Left ventricle myocardium inferior (tissue), 1 donor: ENCODE results near the gene SERPINB8. TPM values are rescaled to one million over a fixed set of nuclear protein-coding genes. Genes with fewer than 3 reads are reported as not detected.

Source experiments
- DNase-seq: peaks from one replicate; pipeline ENCODE4 v3.0.0-alpha.2; 2020
- H3K27ac ChIP-seq: fragments of 200-600 bp; replicated peaks from 2 replicates; pipeline ENCODE4 v1.8.0; 2021
- H3K27me3 ChIP-seq: fragments of 200-600 bp; 2 replicates; pipeline ENCODE4 v1.8.0; 2021; ENCODE audit warnings: low read depth
- H3K36me3 ChIP-seq: fragments of 200-600 bp; 2 replicates; pipeline ENCODE4 v1.8.0; 2021
- H3K4me1 ChIP-seq: fragments of 200-600 bp; 2 replicates; pipeline ENCODE4 v1.8.0; 2021
- H3K4me3 ChIP-seq: fragments of 200-600 bp; 2 replicates; pipeline ENCODE4 v1.8.0; 2021; ENCODE audit warnings: mild to moderate bottlenecking, moderate library complexity
- H3K9me3 ChIP-seq: fragments of 200-600 bp; replicated peaks from 2 replicates; pipeline ENCODE4 v1.8.0; 2021
- CTCF ChIP-seq: fragments of 200-600 bp; IDR thresholded peaks from 2 replicates; pipeline ENCODE4 v1.8.0; 2021; ENCODE audit warnings: antibody characterized with exemption, mild to moderate bottlenecking, borderline replicate concordance
- intact Hi-C: fragments of 100-400 bp; cut with micrococcal nuclease; formaldehyde crosslinking; loops from one replicate; pipeline ENCODE4 v1.11.0; 2022
- total RNA-seq: library from RNA; stranded (reverse); fragmentation: NEBNext Ultra II Directional; extraction: Animal tissue kit (Norgen Biotek cat#: 25700); gene quantifications from one replicate; pipeline ENCODE4 v1.2.1, GENCODE V29; 2021
- donor health status: DM: no; HTN: yes; CAD: no; lungs with severe emphysema.

SERPINB8 gene
- total RNA-seq, 1 donor from 2014 or later = 2.3 TPM

DNA sequence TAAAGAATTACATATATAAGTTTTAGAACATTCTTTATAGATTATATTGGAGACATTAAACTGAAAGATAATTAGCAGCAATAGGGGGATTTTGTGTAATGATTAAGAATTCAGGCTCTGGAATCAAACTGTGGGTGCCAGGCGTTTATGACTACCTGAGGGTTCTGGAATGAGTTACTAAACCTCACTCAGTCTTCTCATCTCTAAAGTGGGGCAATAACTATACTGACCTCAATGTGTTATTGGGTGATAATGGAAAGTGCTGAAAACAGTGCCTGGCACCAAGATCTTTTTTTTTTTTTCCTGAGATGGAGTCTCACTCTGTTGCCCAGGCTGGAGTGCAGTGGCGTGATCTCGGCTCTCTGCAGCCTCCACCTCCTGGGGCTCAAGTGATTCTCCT lies 7.2 kb downstream of the SERPINB8 start:
- no peak for DNase-seq
- intact Hi-C loops = no loop called here
- no peak overlapping the region for H3K4me3 ChIP-seq

GRCh38 chr18:63979409-63979920 lies 9.6 kb downstream of the SERPINB8 start:
- intact Hi-C loops = no loop called here
- peaks cover 8% of the 10 kb centered on the region for H3K4me1 ChIP-seq

More for the DNA sequence above, 7.2 kb downstream of the SERPINB8 start:
- Histone ChIP-seq H3K4me1 (peaks cover 8% of the 10 kb centered on the region), H3K9me3 (no peaks in the 10 kb centered on the region), H3K27ac (no peak overlapping the region), H3K27me3 (no peaks in the 10 kb centered on the region), H3K36me3 (peaks cover 5% of the 10 kb centered on the region)
- TF ChIP-seq CTCF = no peak

GRCh38 chr18:63980027-63980426 lies 10.1 kb downstream of the SERPINB8 start:
- peak overlapping the region; percentile 18 for H3K4me3 ChIP-seq
- H3K36me3 ChIP-seq = peaks cover 13% of the 10 kb centered on the region
- intact Hi-C loops = no loop called here
- H3K27me3 ChIP-seq = no peaks in the 10 kb centered on the region
- no peak for DNase-seq
- no peak for TF ChIP-seq CTCF
- H3K9me3 ChIP-seq = no peaks in the 10 kb centered on the region
- H3K27ac ChIP-seq = peak overlapping the region; percentile 2
- peaks cover 8% of the 10 kb centered on the region for H3K4me1 ChIP-seq

More at GRCh38 chr18:63979409-63979920, 9.6 kb downstream of the SERPINB8 start:
- no peaks in the 10 kb centered on the region for H3K9me3 ChIP-seq
- peak overlapping the region; percentile 2 for H3K27ac ChIP-seq
- peak; percentile 88 for TF ChIP-seq CTCF
- H3K4me3 ChIP-seq = peak overlapping the region; percentile 18
- peaks cover 9% of the 10 kb centered on the region for H3K36me3 ChIP-seq
- no peaks in the 10 kb centered on the region for H3K27me3 ChIP-seq
- no peak for DNase-seq

DNA sequence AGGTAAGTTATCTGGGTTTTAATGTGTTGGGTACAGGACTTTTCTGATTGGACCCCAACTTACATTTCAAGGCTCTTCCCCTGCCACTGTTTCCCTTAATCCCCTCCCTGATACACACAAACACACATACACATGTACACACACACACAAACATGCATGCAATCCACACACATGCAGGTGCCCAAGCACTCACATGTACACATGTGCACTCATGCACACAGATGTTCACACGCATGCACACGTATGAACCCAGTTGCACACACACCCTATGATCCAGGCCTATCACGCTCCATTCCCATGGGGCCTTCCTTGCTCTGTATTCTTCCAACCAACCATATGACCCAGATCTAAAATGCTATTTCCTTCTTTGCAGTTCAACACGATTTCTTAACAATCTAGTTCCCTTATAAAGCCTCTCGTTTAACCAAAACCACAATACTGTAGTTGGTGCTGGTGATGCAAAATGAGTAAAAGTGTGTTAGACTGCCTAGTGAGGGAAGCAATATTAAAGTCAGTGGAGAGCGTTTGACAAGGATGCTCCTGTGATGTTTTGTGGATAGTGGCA lies 11.1 kb downstream of the SERPINB8 start:
- H3K36me3 ChIP-seq = peaks cover 15% of the 10 kb centered on the region
- TF ChIP-seq CTCF = no peak
- H3K27me3 ChIP-seq = no peaks in the 10 kb centered on the region
- intact Hi-C loops = no loop called here
- no peaks in the 10 kb centered on the region for H3K9me3 ChIP-seq
- H3K27ac ChIP-seq = no peak overlapping the region
- H3K4me1 ChIP-seq = peaks cover 8% of the 10 kb centered on the region
- DNase-seq = no peak
- H3K4me3 ChIP-seq = no peak overlapping the region

DNA sequence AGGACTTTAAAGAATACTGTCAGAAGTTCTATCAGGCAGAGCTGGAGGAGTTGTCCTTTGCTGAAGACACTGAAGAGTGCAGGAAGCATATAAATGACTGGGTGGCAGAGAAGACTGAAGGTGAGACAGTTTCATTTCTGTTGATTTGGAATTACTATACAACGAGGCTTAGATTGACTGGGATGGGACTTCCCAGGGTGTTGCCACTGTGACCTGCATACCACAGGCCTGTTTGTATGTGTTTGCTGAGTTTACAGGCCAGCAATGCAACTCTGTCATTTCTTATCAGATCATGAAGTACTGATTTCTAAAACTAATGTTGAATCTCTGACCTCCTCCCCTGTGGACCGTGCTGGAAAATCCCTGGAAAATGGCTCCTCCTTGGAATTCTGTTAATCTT lies 11.8 kb downstream of the SERPINB8 start:
- no peak for TF ChIP-seq CTCF
- H3K36me3 ChIP-seq = peaks cover 15% of the 10 kb centered on the region

More for the DNA sequence above, 11.8 kb downstream of the SERPINB8 start:
- Histone ChIP-seq H3K4me1 (peaks cover 8% of the 10 kb centered on the region), H3K27ac (no peak overlapping the region), H3K27me3 (no peaks in the 10 kb centered on the region), H3K9me3 (no peaks in the 10 kb centered on the region), H3K4me3 (no peak overlapping the region)
- intact Hi-C loops = no loop called here
- no peak for DNase-seq
